Measurements from ENCODE around the gene NDUFA6. TPM values are rescaled to one million over a fixed set of nuclear protein-coding genes. Genes with fewer than 3 reads are reported as not detected.

The NDUFA6 gene
- total RNA-seq (2022; extraction: Qiagen RNA extraction), result 60.9 to 69.2 TPM (median 67.1 TPM) in 5 replicates

GRCh38 chr22:42090596-42091454 is at the start of gene NDUFA6:
Gene NDUFA6 (minus strand): TSS chr22:42090772. CDS start chr22:42090744, 28 bp downstream.

GRCh38 chr22:42130639-42131431 is 40.3 kb upstream of the NDUFA6 start, which contains the start of gene CYP2D6:
Gene CYP2D6 (minus strand): TSS chr22:42130810. CDS start chr22:42130791, 19 bp downstream.

GRCh38 chr22:42079319-42080251 is 11.0 kb downstream of the NDUFA6 start, which contains the start of gene SMDT1:
Gene SMDT1 (plus strand): TSS chr22:42079700. CDS start chr22:42079769, 69 bp downstream.

GRCh38 chr22:42074132-42074811 is 16.3 kb downstream of the NDUFA6 start, which contains the start of gene PHETA2:
Gene PHETA2 (plus strand): TSS chr22:42074248. CDS start chr22:42077294, 3,046 bp downstream.

GRCh38 chr22:42070517-42071422 is 19.8 kb downstream of the NDUFA6 start, which contains the start of gene NAGA:
Gene NAGA (minus strand): TSS chr22:42070812. CDS start chr22:42070297, 515 bp downstream.

Other genes with a start within 250 kb of the NDUFA6 start
- 0.07 to 0.31 TPM (median 0.11 TPM) in 5 replicates for gene SHISA8, start 175.7 kb downstream of the NDUFA6 start, total RNA-seq (2022; extraction: Qiagen RNA extraction)
- gene TNFRSF13C, start 164.0 kb downstream of the NDUFA6 start, total RNA-seq (2022; extraction: Qiagen RNA extraction), result 0.09 to 0.23 TPM (median 0.19 TPM) in 5 replicates
- 23.9 to 33.0 TPM (median 27.6 TPM) in 5 replicates for gene CENPM, start 143.6 kb downstream of the NDUFA6 start, total RNA-seq (2022; extraction: Qiagen RNA extraction)
- gene SEPTIN3, start 121.3 kb downstream of the NDUFA6 start, total RNA-seq (2022; extraction: Qiagen RNA extraction), result 0.97 to 1.5 TPM (median 1.2 TPM) in 5 replicates
- 0.07 to 0.08 TPM in 2 of 5 replicates, not detected in the others for gene WBP2NL, start 92.0 kb downstream of the NDUFA6 start, total RNA-seq (2022; extraction: Qiagen RNA extraction)
- 5.5 to 7.7 TPM (median 7.4 TPM) in 5 replicates for gene NAGA, start 20.0 kb downstream of the NDUFA6 start, total RNA-seq (2022; extraction: Qiagen RNA extraction)
- gene PHETA2, start 16.5 kb downstream of the NDUFA6 start, total RNA-seq (2022; extraction: Qiagen RNA extraction), result not detected in 5 replicates
- 28.3 to 34.4 TPM (median 32.5 TPM) in 5 replicates for gene SMDT1, start 11.1 kb downstream of the NDUFA6 start, total RNA-seq (2022; extraction: Qiagen RNA extraction)
- 0.23 to 0.57 TPM (median 0.51 TPM) in 5 replicates for gene CYP2D6, start 40.0 kb upstream of the NDUFA6 start, total RNA-seq (2022; extraction: Qiagen RNA extraction)
- gene TCF20, start 179.9 kb upstream of the NDUFA6 start, total RNA-seq (2022; extraction: Qiagen RNA extraction), result 12.8 to 16.7 TPM (median 15.2 TPM) in 5 replicates

Measured in A549 treated with dexamethasone at 1 μM for 4 hours (cell line).